ENCODE results near the gene ENO3. TPM values are rescaled to one million over a fixed set of nuclear protein-coding genes. Genes with fewer than 3 reads are reported as not detected.
A peak's percentile ranks its signal among the peaks of the same experiment; 100 is the strongest.

Gene ENO3
- polyA plus RNA-seq, 6 donors from 2014 or later, result 0.79 to 3.2 (median 1.2) TPM; not detected in 1

DNA sequence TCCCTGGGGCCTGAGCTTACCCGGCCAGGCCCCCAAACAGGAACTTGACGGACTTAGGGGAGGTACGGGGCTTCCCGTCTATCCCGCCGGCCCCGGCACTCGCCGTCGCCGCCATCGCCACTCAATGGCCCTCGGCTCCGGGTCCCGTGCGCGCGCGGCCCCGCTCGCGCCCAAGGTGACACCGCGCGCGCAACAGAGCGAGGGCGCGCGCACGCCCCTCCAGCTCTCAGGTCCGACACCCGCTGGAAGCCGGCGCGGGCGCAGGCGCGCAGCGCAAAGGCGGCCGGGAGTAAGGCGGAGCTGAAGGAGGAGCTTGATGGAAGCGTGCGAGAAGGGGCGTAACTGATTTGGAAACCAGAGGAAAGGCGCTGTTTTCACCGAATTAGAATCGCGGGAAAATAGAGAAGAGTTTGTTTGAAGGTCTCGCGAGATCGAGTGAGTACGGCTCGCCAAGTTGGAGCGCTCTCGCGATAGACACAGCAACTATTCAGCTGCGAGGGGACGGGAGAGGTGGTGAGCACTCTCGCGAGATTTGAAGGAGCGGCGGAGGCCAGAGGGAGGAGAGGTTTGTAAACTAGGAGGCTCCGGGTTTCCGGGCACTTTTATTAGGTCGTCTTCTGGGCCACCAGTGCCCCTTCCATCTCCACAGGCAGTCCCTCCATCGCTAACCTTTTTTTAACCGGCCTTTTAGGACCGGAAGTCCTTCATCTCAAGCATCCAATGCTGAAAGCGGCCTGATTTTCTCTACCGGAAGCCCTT lies 10.9 kb upstream of the ENO3 start, which contains the start of the genes RNF167 and SLC25A11:
TSS of gene RNF167 (plus strand) at position 473 of the 759 bp plus-strand sequence. CDS start 642 bp downstream, outside the sequence.
TSS of gene SLC25A11 (minus strand) at position 251 of the 759 bp plus-strand sequence. CDS start at position 115, 136 bp downstream.
- Mint-ChIP-seq H3K9me3 (no peaks in the 10 kb centered on the region), H3K4me1 (peaks cover 54 to 71% (median 69%) of the 10 kb centered on the region in 3 donors), H3K4me3 (peak within 1 kb of the TSS; percentile 92 to 99 (median 99)), H3K27me3 (no peaks in the 10 kb centered on the region), H3K27ac (peak within 1 kb of the TSS; percentile 93 to 98 (median 96)), H3K36me3 (peaks cover 5 to 26% of the 10 kb centered on the region in 2 donors)
- peak; percentile 96 for DNase-seq
- peak; percentile 86 for ATAC-seq (ENCODE audit: low read depth in 2 of 2)

DNA sequence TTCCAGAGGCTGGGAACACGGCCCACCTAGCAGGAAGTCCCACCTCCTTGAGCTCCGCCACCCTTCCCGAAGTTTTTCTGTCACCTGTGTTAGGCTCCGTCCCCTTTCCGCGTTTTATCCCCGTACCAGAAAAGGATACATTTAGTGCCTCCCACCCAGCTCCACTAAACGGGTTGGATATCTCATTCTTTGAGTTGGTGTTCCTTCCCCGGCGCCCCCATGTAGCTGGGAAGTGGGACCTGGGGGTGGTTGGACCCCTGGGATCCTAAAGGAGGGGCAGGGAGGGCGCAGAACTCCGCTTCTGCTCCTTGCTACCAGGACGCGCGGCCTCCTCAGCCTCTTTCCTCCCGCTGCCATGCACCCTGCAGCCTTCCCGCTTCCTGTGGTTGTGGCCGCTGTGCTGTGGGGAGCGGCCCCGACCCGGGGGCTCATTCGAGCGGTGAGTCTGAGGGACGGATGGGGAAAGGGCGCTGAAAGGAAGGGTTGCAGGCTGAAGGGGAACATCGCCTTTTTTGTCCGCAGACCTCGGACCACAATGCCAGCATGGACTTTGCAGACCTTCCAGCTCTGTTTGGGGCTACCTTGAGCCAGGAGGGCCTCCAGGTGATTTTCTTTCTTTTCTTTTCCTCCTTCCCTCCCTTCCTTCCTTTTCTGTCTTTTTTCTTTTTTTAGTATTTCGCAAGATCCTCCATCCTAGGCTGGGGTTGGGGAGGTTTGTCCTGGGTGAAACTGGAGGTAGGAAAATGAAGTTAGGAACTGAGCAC lies 10.2 kb upstream of the ENO3 start:
- H3K27me3 Mint-ChIP-seq, result no peaks in the 10 kb centered on the region
- peak overlapping the region; percentile 93 to 98 (median 96) for H3K27ac Mint-ChIP-seq
- no peak for DNase-seq
- peaks cover 62 to 79% (median 75%) of the 10 kb centered on the region in 3 donors for H3K4me1 Mint-ChIP-seq
- H3K4me3 Mint-ChIP-seq, result peak overlapping the region; percentile 92 to 99 (median 99)
- H3K36me3 Mint-ChIP-seq, result peaks cover 11 to 34% of the 10 kb centered on the region in 2 donors
- ATAC-seq (ENCODE audit: low read depth in 2 of 2), result no peak
- no peaks in the 10 kb centered on the region for H3K9me3 Mint-ChIP-seq

DNA sequence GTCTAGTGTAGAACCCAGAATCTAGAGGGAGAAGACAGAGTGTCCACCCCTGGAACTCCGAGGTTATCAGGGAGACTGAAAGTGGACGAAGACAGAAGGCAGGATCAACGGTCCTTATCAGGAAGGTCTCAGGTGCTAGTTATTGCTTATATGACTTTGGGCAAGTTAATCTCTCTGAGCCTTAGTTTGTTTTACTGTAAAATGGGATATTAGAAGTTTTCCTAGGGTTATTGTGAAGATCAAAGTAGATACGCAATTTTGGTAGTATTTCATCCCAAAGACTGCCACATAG lies 9.7 kb upstream of the ENO3 start:
- peaks cover 64 to 83% (median 73%) of the 10 kb centered on the region in 3 donors for H3K4me1 Mint-ChIP-seq

DNA sequence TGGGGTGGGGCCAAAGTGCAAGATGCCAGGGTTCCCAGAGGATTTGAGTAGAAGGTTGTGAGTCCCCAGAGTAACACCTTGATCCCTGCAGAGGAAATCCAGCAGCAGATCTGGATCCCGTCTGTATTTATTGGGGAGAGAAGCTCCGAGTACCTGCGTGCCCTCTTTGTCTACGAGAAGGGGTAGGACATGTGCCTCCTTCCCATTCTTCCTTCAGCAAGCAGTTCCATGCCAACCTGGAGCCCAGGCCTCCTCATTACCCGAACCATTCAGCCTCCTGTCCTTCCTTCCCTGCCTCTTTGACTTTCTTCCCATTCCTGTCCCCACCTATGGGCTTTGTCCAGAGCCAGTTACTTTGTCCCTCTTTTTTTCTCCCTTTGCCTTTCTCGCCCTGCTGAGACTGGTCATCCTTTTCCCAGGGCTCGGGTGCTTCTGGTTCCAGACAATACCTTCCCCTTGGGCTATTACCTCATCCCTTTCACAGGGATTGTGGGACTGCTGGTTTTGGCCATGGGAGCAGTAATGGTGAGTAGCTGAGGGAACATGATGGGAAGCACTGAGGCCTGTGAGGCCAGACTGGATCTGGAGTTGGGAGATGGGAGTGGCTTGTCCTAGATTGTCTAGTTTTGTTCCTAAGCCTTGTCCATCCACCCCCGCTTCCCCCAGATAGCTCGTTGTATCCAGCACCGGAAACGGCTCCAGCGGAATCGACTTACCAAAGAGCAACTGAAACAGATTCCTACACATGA lies 8.0 kb upstream of the ENO3 start:
- H3K4me1 Mint-ChIP-seq, result peaks cover 73 to 86% (median 74%) of the 10 kb centered on the region in 3 donors
- DNase-seq (no peak), ATAC-seq (ENCODE audit: low read depth in 2 of 2) (no peak)
- peak overlapping the region in 7 of 8 donors; percentile 22 to 100 (median 98) for H3K4me3 Mint-ChIP-seq
- H3K9me3 Mint-ChIP-seq, result no peaks in the 10 kb centered on the region
- H3K27ac Mint-ChIP-seq, result peak overlapping the region in 4 of 6 donors; percentile 62 to 96 (median 73)
- no peaks in the 10 kb centered on the region for H3K27me3 Mint-ChIP-seq
- peaks cover 19 to 46% of the 10 kb centered on the region in 2 donors for H3K36me3 Mint-ChIP-seq

More for the DNA sequence above, 9.7 kb upstream of the ENO3 start:
- H3K9me3 Mint-ChIP-seq, result no peaks in the 10 kb centered on the region
- no peak for DNase-seq
- H3K27ac Mint-ChIP-seq, result peak overlapping the region in 4 of 6 donors; percentile 27 to 98 (median 97)
- H3K4me3 Mint-ChIP-seq, result peak overlapping the region; percentile 92 to 99 (median 99)
- no peaks in the 10 kb centered on the region for H3K27me3 Mint-ChIP-seq
- peaks cover 13 to 36% of the 10 kb centered on the region in 2 donors for H3K36me3 Mint-ChIP-seq
- ATAC-seq (ENCODE audit: low read depth in 2 of 2), result no peak

DNA sequence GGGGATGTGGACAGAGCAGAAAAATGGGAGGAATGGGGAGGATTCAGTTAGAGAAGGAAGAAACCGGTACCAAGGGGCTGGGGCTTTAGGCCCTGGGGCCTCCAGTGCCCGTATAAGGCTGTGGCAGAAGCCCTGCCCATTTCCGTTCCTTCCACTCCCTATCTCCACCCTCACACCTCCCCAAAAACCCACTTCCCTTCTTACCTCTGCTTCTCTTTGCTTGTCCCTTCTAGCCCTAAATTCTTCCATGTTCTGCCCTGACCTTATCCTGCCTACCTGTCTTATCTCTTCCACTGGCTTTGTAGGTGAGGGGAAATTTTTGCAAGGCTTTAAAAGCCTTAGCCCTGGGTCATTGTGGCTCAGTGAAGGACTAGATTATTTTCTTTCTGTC lies 6.8 kb upstream of the ENO3 start:
- peak overlapping the region in 5 of 6 donors; percentile 78 to 98 (median 88) for H3K27ac Mint-ChIP-seq
- peaks cover 19 to 46% of the 10 kb centered on the region in 2 donors for H3K36me3 Mint-ChIP-seq
- H3K4me1 Mint-ChIP-seq, result peaks cover 68 to 76% (median 71%) of the 10 kb centered on the region in 3 donors
- ATAC-seq (ENCODE audit: low read depth in 2 of 2) (no peak), DNase-seq (peak; percentile 49)
- peak overlapping the region; percentile 71 to 100 (median 98) for H3K4me3 Mint-ChIP-seq
- H3K9me3 Mint-ChIP-seq, result no peaks in the 10 kb centered on the region
- no peaks in the 10 kb centered on the region for H3K27me3 Mint-ChIP-seq

DNA sequence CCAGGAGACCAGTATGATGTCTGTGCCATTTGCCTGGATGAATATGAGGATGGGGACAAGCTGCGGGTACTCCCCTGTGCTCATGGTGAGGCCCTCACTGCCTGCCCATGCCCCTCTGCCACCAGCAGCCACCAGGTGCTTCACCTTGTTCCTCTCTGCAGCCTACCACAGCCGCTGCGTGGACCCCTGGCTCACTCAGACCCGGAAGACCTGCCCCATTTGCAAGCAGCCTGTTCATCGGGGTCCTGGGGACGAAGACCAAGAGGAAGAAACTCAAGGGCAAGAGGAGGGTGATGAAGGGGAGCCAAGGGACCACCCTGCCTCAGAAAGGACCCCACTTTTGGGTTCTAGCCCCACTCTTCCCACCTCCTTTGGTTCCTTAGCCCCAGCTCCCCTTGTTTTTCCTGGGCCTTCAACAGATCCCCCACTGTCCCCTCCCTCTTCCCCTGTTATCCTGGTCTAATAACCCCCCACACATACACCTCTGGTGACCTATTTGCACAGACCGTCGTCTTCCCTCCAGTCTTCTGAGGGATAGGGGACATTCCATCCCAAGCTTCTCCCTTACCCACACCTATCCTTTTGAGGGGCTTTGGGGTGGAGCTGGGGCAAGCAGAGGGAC lies 6.3 kb upstream of the ENO3 start:
- no peaks in the 10 kb centered on the region for H3K9me3 Mint-ChIP-seq
- H3K36me3 Mint-ChIP-seq, result peaks cover 19 to 46% of the 10 kb centered on the region in 2 donors
- no peak for DNase-seq

DNA sequence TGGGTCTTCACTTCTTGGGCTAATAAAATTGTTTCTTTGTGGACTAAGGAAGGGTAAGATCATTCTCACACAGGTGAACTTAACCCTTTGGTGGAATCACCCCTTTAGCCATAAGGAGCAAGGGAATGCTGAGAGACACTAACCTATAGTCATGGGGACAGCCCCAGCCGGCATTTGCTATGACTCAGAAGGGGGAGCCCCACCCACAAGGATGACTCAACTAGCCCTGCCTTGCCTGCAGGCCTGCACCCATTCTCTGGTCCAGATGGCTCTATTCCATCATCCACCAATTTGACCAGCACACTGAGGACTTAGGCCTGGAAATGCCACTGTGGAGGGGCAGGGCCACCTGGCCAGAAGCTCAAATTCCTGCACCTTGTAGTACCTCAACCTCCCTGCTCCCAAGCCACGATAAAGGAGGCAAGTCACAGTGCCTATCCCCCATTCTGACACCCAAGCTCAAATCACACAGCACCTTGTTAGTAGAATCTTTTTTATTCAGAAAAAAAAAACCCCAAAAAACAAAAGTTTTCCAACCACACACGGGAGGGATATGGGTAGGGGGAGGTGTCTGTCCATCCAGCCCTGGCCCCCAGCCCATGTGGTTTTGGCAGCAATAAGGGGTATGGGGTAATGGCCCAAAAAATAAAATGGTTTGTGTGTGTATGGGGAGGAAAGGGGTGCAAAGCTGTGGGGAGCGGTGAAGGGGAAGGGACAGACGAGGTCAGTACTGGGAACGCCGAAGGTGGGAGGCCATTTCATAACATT lies 5.6 kb upstream of the ENO3 start:
- peak overlapping the region; percentile 64 to 98 (median 84) for H3K27ac Mint-ChIP-seq
- ATAC-seq (ENCODE audit: low read depth in 2 of 2) (no peak), DNase-seq (no peak)
- peak overlapping the region; percentile 6 to 100 (median 98) for H3K4me3 Mint-ChIP-seq
- H3K36me3 Mint-ChIP-seq, result peaks cover 14 to 46% of the 10 kb centered on the region in 2 donors
- no peaks in the 10 kb centered on the region for H3K9me3 Mint-ChIP-seq
- H3K4me1 Mint-ChIP-seq, result peaks cover 64 to 71% (median 71%) of the 10 kb centered on the region in 3 donors
- no peaks in the 10 kb centered on the region for H3K27me3 Mint-ChIP-seq

More for the DNA sequence above, 6.3 kb upstream of the ENO3 start:
- Mint-ChIP-seq H3K27ac (peak overlapping the region; percentile 67 to 98 (median 87)), H3K27me3 (no peaks in the 10 kb centered on the region), H3K4me1 (peaks cover 67 to 72% (median 68%) of the 10 kb centered on the region in 3 donors), H3K4me3 (peak overlapping the region; percentile 71 to 100 (median 98))
- no peak for ATAC-seq (ENCODE audit: low read depth in 2 of 2)

DNA sequence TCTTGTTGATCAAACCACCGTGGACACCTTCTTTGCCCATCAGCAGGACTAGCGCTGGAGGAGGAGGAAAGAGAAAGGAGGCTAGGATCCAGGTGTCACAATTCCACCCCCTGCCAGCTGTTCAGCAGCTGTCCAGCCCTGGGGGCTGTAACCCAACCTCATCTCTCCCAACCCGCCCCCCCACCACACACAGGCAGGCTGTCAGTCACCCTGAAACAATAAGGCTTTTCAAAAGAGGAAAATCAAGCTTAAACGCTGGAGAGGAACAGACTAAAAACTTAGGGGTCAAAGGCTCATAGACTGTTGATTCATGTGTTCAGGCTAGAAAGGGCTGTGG lies 5.0 kb upstream of the ENO3 start:
- H3K36me3 Mint-ChIP-seq, result peaks cover 14 to 46% of the 10 kb centered on the region in 2 donors
- peak overlapping the region in 3 of 6 donors; percentile 91 to 98 (median 95) for H3K27ac Mint-ChIP-seq
- no peak for ATAC-seq (ENCODE audit: low read depth in 2 of 2)
- no peaks in the 10 kb centered on the region for H3K9me3 Mint-ChIP-seq
- no peak for DNase-seq
- H3K27me3 Mint-ChIP-seq, result no peaks in the 10 kb centered on the region
- peak overlapping the region; percentile 91 to 100 (median 99) for H3K4me3 Mint-ChIP-seq
- H3K4me1 Mint-ChIP-seq, result peaks cover 65 to 73% (median 71%) of the 10 kb centered on the region in 3 donors

DNA sequence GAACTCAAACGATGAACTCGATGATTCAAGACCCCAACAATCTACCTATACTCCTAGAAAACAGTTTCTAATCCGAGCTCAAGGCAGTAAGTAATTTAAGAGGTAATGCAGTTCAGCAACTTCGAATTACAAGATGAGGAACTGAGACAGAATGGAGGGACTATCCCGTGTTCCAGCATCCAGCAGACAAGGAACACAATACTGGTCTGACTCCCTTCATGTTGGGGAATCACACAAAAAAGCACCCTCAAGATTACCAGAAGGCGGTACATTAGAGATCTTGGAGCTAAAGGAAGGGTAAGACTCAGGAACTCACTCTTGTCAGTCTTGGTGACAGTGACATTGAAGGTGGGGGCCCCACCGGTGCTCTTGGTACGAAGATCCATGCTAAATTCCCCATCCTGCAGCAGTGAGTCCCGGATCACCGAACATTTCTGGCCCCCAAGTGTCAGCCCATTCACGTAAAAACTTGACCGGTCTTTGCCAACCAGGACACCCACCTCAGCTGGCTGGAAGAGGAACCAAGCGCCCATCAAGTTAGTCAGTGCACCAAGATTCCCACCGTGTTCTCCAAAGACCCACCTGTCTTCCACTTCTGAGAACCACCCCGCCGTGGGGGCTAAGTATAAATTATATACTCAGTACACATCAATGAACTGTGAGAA lies 4.5 kb upstream of the ENO3 start:
- peaks cover 14 to 46% of the 10 kb centered on the region in 2 donors for H3K36me3 Mint-ChIP-seq
- DNase-seq, result no peak
- H3K27ac Mint-ChIP-seq, result peak overlapping the region; percentile 76 to 98 (median 90)
- no peaks in the 10 kb centered on the region for H3K9me3 Mint-ChIP-seq
- no peak for ATAC-seq (ENCODE audit: low read depth in 2 of 2)
- H3K27me3 Mint-ChIP-seq, result no peaks in the 10 kb centered on the region
- peak overlapping the region; percentile 91 to 100 (median 99) for H3K4me3 Mint-ChIP-seq
- peaks cover 64 to 70% (median 69%) of the 10 kb centered on the region in 3 donors for H3K4me1 Mint-ChIP-seq

DNA sequence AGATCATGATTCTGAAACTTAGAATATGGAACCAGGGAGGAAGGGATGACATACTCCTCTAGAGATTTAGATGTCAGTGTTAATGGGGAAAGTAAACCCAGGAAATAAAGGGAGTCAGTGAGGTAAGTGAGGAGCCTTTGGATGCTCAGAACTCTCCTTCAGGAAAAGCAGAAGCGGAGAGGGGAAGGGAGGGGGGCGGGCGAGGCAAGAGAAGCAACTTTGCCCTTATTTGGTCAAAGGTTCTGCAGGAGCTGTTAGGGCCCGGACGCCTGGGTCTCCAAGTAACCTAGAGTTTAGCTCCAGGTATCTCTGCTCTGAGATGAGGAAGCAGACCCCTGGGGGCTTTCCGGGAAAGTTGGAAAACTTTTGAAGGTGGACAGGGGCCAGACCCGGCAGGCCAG lies 3.9 kb upstream of the ENO3 start:
- DNase-seq (no peak), ATAC-seq (ENCODE audit: low read depth in 2 of 2) (no peak)
- Mint-ChIP-seq H3K4me3 (peak overlapping the region; percentile 91 to 100 (median 99)), H3K27ac (peak overlapping the region; percentile 76 to 98 (median 89)), H3K27me3 (no peaks in the 10 kb centered on the region), H3K9me3 (no peaks in the 10 kb centered on the region), H3K4me1 (peaks cover 58 to 65% (median 63%) of the 10 kb centered on the region in 3 donors), H3K36me3 (peaks cover 14 to 40% of the 10 kb centered on the region in 2 donors)

DNA sequence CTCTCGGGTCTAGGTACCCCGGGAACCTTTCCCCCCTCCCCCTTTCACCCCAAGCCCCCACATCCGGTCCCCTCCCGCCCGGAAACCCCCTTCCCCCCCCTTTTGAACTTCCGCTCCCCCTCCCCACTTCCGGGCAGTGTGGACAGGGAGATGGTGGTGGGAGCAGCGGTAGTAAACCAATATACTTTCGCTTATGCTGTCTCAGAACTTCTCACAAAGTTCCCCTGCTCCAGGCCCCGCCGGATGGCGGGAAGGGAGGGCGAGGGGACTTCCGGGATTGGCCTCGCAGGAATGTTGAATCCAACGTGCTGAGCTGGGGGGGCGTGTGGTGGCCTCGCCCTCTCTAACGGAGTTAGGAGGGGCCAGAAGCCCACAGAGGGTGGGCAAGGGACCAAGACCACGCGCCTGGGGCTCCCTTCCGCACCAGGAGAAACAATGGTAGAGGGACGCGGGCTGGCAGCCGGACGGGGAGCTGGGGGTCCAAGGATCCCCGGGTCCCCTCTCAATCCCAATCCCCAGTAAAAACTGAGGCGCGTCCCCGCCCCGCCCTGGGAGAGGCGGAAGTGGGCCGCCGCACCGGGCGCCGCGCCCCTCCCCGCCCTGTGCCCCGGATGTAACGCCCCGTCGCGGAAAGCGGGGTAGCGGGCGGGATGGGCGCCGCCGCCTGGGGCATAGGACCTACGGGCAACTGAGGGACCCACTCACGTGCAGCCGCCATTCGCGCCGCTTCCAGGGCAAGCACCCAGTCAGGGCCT lies 3.3 kb upstream of the ENO3 start:
- H3K9me3 Mint-ChIP-seq, result no peaks in the 10 kb centered on the region
- peaks cover 14 to 34% of the 10 kb centered on the region in 2 donors for H3K36me3 Mint-ChIP-seq
- peak; percentile 61 for DNase-seq
- peak; percentile 14 to 19 for ATAC-seq (ENCODE audit: low read depth in 2 of 2)
- peak overlapping the region; percentile 97 to 100 (median 99) for H3K4me3 Mint-ChIP-seq
- H3K27me3 Mint-ChIP-seq, result no peaks in the 10 kb centered on the region
- peaks cover 53 to 59% (median 57%) of the 10 kb centered on the region in 3 donors for H3K4me1 Mint-ChIP-seq
- H3K27ac Mint-ChIP-seq, result peak overlapping the region; percentile 93 to 98 (median 96)

All from naive B cell (primary cell).